GM12891 (cell line): Measurements from ENCODE around the gene RAB8B.

Experiments
- DNase-seq: peaks from one replicate; pipeline ENCODE4 v3.0.0; 2011; ENCODE audit warnings: low spot score; ENCODE audit not compliant: insufficient read length
- FAIRE-seq: peaks from 2 replicates; lab custom pipeline; 2011; peaks lifted over from hg19 to GRCh38; lab: Jason Lieb, UNC
- PAX5 ChIP-seq: IDR thresholded peaks from 2 replicates; pipeline ENCODE4 v1.6.1; 2011; ENCODE audit warnings: low read length, moderate library complexity, mild to moderate bottlenecking; ENCODE audit not compliant: insufficient read depth, severe bottlenecking
- POLR2A ChIP-seq: IDR thresholded peaks from 2 replicates; pipeline ENCODE4 v1.6.1; 2011; ENCODE audit warnings: low read depth, low read length, control low read depth
- POLR2AphosphoS5 ChIP-seq: IDR thresholded peaks from 2 replicates; pipeline ENCODE4 v1.6.1; 2011; ENCODE audit warnings: low read depth, low read length, control low read depth
- POU2F2 ChIP-seq: IDR thresholded peaks from 2 replicates; pipeline ENCODE4 v1.6.1; 2011; ENCODE audit warnings: low read depth, mild to moderate bottlenecking, control low read depth, low read length, moderate library complexity
- SPI1 ChIP-seq: IDR thresholded peaks from 2 replicates; pipeline ENCODE4 v1.6.1; 2011; ENCODE audit warnings: low read depth, low read length, control low read depth
- TAF1 ChIP-seq: IDR thresholded peaks from 2 replicates; pipeline ENCODE4 v1.6.1; 2011; ENCODE audit warnings: low read depth, low read length, control low read depth

Gene RAB8B

GRCh38 chr15:63258658-63259057 is 69.3 kb downstream of the RAB8B start:
- DNase-seq (no peak), FAIRE-seq (no peak)
- no peak for TF ChIP-seq SPI1
- TF ChIP-seq TAF1, result no peak
- no peak for TF ChIP-seq POLR2AphosphoS5
- TF ChIP-seq PAX5, result no peak
- TF ChIP-seq POLR2A, result no peak
- TF ChIP-seq POU2F2, result no peak

DNA sequence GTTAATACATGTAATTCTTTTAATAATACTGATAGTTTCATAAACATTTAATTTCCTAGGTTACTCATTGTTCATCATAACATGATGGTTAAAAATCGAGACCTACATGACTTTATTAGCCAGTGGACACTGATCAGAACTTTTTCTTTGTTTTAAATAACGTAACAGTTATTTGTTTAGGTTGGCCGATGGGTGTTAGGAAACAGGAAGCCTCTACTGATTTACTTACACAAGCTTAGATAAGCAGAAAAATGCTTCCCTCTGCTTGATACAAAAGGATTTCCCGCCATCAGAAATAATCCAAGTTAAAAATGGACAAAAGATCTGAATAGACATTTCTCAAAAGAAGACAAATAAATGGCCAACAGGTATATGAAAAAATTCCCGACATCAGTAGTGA is 71.4 kb downstream of the RAB8B start:
- DNase-seq, result no peak
- TF ChIP-seq POLR2A (no peak), SPI1 (no peak), TAF1 (no peak), PAX5 (no peak), POLR2AphosphoS5 (no peak), POU2F2 (no peak)

DNA sequence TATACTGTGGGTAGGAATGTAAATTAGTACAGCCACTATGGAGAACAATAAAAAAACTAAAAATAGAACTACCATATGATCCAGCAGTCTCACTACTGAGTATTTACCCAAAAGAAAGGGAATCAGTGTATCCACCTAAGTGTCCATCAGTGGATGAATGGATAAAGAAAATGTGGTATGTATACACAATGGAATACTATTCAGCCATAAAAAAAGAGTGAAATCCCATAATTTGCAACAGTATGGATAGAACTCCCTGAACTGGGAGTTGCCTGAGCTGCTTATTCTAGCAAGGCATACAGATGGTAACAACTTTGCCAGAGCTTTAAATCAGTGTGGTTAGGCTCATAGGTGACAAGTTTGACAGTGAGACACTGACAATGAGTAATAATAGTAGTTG is 71.9 kb downstream of the RAB8B start:
- FAIRE-seq (no peak), DNase-seq (no peak)
- no peak for TF ChIP-seq PAX5

More for the DNA sequence above, 71.4 kb downstream of the RAB8B start:
- no peak for FAIRE-seq

GRCh38 chr15:63263519-63263918 is 74.1 kb downstream of the RAB8B start:
- no peak for FAIRE-seq
- no peak for DNase-seq
- TF ChIP-seq PAX5 (no peak), SPI1 (no peak), POU2F2 (no peak), POLR2AphosphoS5 (no peak), POLR2A (no peak), TAF1 (no peak)

DNA sequence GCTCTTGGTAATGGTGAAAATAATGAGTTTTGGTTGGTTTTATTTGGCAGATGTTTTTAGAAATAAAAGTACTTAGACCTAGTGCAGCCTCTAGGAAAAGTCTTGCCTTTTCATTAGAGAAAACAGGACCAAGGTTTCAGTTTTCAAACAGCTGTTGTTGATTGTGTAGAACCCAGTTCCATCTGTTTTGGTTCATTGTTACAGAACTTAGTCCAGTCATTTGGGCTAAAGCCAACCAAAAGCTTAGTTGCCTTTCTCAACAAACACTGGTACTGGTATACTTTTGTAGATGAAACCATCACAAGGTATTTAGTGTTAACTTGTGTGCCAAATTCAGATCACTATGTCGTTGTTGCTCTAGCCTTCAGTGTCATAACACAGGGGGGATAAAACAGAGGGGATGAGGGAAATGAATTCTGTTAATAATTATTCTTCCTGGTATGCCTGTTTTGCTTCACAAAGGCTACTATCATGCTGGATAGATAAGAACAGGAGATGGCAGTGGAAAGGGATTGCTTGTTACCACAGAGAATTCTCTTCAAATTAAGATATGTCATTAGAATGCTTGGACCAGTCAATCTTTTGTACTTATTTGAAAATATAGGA is 75.4 kb downstream of the RAB8B start:
- FAIRE-seq, result no peak

GRCh38 chr15:63274427-63274826 is 85.0 kb downstream of the RAB8B start:
- FAIRE-seq, result no peak
- no peak for DNase-seq
- TF ChIP-seq POLR2A (no peak), POU2F2 (no peak), PAX5 (no peak), TAF1 (no peak), POLR2AphosphoS5 (no peak), SPI1 (no peak)

More for the DNA sequence above, 75.4 kb downstream of the RAB8B start:
- TF ChIP-seq PAX5 (no peak), POLR2AphosphoS5 (no peak), TAF1 (no peak), POU2F2 (no peak), SPI1 (no peak), POLR2A (no peak)
- DNase-seq, result no peak

GRCh38 chr15:63276342-63277037 is 87.1 kb downstream of the RAB8B start:
- TF ChIP-seq POLR2A (no peak), TAF1 (no peak), SPI1 (no peak), POU2F2 (no peak), PAX5 (no peak), POLR2AphosphoS5 (no peak)
- DNase-seq, result no peak
- FAIRE-seq, result peak; percentile 52

- TF ChIP-seq TAF1, result no peak
- TF ChIP-seq PAX5, result no peak
- peak; percentile 38; the same call in 1 of the 2 replicates for TF ChIP-seq POLR2AphosphoS5
- TF ChIP-seq POU2F2, result no peak
- no peak for TF ChIP-seq SPI1
- peak; percentile 33; the same call in 1 of the 2 replicates for TF ChIP-seq POLR2A
- DNase-seq (peak; percentile 59), FAIRE-seq (peak; percentile 13)
Observed at GRCh38 chr15:63277038-63277892, 87.9 kb downstream of the RAB8B start, which contains the start of gene APH1B. TSS of gene APH1B (plus strand) at chr15:63277605. CDS start at chr15:63277624, 19 bp downstream.

- TF ChIP-seq POLR2A (no peak), TAF1 (0 out of 2 replicates have a peak, but pooled peaks have one; percentile 24)
- FAIRE-seq (no peak), DNase-seq (no peak)
Observed at GRCh38 chr15:63277893-63278456, 88.6 kb downstream of the RAB8B start.

- FAIRE-seq, result no peak
- DNase-seq, result no peak
- TF ChIP-seq TAF1, result no peak
- no peak for TF ChIP-seq SPI1
- TF ChIP-seq POLR2AphosphoS5, result no peak
- TF ChIP-seq POLR2A, result no peak
- no peak for TF ChIP-seq PAX5
- TF ChIP-seq POU2F2, result no peak
Observed at GRCh38 chr15:63283126-63283525, 93.7 kb downstream of the RAB8B start.
